GM18520 (cell line): ENCODE results near the gene GMDS.

Source experiments
- ATAC-seq: cut with Tn5 transposase; IDR thresholded peaks from one replicate; pipeline ENCODE4 v1.9.1; 2021; ENCODE audit not compliant: unreplicated experiment

The GMDS gene

DNA sequence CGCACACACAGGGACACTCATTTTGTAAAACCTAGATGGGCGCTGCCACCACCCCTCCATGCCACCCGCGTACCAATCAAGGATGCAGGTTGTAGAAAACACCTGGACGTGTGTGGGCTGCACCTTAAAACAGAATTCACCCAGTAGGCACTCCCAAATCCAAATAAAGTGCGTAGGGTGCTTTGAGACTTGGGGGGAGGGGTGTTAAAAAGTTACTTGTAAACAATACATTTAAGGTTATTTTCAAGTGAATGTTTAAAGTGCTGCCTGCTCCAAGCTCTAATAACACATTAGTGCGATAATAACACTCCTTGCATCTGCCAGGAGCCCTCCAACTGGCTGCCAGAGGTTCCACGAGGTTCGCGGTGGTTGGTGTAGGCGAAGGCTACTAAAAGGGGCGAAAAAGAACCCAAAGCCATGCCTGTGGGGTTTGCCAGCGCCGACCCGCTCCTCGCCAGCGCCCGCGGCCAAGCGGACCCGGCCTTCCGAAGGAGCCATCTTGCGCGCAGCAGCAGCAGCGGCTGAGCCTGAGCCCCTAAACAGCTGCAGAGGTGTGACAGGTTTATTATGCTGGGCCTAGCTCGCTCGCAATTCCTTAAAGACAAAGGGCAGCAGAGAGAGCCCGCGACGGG lies 624.2 kb downstream of the GMDS start:
- ATAC-seq, result no peak

DNA sequence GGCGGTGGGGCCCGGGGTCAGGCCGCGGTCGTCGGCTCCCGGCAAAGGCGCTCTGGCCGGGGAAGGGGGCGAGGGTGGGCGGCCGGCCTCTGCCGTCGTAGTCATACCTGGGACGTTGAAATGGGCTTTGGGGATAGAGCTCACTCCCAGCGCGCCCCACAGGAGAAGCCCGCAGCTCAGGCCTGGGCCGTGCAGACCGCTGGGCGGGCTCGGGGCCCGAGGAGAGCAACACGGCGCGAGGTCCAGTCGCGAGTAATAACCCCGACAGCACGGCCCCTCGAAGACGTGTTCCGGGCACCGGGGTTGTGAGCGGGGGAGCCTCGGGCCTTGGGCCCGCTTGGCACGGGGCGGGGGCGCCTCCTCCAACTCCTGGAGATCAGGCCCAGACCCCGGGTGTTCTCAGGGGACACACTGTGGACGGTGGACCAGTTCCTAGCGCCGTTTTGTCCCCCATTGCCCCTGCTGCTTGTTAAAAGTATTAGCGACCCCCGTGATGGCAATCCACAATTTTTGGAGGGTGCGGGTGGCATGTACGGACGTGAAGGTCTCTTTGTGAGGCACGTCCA lies 624.8 kb downstream of the GMDS start:
- no peak for ATAC-seq

DNA sequence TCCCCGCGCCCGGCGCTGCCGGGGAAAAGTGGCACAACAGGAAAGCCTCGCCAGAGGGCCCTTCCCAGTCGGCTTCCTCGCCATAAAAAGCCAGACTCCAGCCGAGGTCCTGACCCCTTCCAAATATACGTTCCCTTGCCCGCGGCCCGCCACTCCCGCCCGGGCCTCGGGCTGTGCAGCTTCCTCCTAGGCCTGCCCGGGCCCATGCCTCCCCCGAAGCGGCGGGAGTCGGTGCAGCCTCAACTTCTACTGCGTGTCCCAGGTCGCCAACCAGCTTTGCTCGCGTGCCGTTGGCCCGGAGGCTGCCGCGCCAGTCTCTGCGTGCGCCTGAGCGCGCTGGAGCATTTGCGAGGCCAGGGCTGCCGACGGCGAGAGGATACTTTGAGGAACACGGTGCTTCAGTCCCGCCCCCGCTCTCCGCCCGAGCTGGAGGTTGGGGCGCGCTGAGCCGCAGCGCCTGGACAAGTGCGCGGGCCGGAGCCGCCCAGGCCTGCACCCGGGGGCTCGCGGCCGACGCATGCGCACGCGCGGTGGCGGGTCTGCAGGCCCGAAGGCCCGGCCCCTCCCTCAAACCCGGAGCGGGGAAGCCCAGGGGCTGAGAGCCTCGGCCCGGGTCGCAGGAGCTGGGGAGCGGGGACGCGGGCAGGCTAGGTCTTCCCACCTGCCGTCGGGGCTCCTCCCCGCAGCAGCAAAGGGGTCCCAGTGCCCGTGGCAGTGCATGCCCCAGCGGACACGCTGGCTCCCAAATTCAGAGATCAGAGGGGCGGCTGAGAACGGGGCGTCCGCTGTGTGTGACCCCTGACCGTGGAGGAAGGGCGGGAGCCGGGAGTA lies 625.5 kb downstream of the GMDS start:
- no peak for ATAC-seq

DNA sequence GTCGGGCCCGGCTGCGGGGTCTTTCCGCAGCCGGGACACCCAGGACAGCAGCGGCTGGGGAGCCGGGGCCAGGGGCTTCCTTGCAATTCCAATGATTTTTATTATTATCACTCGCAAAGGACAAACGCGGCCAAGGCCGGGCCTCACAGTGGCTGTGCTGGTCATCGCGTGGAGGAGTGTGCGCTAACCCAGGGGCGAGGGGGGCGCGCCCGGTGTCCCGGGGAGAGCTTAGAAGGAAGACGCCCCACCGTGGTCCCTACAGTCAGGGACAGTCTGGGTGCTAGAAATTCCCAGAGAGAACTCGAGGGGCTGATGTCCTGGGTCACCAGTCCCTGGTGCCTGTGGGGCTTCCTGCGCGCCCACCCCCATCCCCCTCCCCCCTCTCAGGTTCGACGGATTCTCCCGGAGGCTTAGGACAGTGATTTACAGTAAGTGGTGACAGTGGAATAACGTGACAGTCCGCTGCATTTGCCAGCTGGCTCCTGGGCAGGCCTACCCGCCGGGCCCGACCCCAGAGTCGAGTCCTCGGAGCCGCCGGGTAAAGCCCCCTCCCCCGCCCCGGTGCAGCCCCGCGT lies 626.2 kb downstream of the GMDS start:
- ATAC-seq, result no peak

DNA sequence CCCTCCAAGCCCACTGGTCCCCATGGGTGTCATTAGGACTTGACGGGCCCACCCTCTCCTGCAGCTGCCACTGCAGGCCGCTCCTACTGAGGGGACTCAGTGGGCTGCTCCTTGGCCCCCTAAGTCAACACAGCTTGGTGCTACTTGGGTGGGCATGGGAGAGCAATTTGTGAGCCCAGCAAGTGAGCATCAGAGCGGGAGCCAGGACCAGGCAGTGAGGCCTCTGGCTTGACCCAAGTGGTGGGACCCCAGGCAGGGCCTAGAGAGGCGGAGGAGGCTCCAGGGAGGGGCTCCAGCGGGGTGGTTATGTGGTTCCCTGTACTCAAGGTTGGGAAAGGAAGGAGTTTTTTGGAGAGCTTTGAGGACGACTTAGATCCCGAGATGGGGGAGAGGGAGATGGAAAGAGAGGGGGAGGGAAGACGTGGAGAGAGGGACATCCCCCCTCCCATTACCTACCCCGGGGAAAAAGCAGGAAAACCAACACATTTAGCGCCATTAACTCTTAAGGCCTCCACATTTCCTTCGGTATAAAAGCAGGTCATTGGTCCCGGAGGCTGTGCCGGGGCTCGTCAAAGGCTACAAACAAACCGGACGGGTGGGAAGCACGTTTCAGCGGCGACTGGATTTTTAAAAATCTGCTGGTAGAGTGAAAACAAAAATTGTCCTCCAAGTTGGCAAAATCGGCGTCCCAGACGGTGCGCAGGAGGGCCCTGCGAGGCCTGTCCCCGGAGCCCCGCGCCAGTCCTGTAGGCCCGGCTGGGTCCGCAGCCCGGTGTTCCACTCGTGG lies 626.9 kb downstream of the GMDS start:
- no peak for ATAC-seq

DNA sequence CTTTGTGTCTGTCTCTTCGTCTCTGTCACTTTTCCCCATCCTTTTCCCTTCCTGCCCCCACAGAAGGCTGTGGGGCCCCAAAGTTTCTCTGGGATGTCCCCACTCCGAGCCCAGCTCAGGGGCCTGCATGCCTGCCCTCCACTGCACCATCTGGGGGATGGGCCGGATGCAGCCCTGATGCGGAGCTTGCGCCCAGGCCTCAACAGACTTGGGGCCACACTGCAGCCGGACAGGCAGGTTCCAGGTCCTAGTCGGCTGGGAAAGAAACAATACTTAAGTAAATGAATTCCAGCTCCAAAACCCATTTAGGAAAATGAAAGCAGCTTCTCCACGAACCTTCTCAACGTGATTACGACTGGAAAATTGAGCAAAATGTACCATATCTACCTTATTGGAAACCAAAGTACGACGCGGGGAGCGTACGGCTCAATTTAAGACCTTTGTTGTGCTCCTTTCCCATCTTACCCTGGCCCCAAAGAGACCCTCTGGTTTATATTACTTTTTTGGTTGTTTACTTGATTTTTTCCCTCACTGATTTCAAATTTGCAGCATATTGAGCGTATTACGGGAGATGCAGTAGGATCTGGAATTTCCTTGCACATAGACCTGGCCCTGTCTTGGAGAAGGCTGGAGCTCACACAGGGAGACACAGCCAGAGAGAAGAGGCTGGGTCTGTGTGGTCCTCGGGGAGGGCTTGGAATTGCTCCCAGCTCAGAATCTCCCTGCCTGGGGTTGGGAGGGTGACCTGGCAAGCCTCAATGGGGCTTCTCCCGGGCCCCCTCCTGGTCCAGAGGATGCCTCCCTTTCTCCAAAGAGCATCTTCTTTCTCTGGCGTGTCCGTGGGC lies 627.7 kb downstream of the GMDS start:
- no peak for ATAC-seq

DNA sequence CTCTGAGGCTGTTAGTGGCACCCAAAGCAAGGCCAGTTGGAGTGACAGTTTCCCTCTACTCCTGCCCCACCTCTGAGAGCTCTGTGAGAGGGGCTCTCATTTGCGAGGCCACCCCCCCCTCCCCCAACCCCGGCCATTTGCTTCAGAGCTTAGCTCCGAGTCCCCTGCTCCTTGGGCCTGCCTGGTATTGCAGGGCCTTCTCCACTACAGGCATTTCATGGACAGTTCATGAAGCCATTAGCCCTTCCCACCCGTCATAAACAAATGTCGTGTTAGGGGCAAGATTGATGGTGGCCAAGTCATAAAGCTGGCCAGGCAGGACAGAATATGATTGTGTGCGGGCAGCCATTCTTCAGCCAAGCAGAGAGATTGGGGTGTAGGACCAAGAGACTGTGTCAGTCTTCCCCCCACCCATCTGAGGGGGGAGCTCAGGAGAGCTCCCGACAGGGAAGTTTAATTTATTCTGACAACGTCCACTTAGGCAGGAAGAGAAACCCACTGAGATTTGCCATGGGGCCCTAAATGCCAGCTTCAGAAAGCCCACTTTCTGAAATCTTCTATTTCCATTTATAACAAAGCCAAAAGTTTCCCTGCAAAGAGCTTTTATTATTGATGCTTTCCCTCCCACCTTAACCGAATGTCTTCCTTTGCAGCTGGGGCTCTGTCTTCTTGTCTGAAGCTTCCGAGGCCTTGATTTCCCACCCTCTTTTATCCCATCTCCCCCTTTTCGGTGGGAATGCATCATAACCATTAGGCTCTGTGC lies 628.5 kb downstream of the GMDS start:
- ATAC-seq, result no peak

DNA sequence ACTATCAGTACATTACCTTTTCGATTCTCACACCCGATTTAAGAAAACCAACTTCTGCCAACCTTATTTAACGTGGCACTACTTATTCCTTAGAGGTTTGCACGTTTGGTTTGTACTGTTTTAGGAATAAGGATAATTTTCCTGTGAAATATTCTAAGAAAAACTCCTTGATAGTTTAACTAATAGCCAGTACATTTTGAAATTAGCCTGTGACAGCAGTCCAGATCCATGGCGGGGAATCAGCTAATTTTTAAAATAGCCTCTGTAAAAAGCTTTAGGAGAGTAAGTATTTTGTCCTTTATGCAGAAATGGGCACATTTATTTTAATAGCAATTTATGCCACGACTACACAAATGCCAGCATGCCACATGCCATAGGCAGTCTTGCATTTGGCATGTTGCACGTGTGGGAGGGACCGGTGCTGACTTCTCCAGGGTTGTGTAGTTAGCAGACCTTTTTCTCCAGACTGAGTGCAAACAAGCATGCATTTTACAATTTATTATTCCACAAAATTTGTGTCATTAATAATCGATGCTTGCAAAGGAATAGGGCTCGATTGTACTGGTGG lies 629.5 kb downstream of the GMDS start:
- ATAC-seq, result no peak

DNA sequence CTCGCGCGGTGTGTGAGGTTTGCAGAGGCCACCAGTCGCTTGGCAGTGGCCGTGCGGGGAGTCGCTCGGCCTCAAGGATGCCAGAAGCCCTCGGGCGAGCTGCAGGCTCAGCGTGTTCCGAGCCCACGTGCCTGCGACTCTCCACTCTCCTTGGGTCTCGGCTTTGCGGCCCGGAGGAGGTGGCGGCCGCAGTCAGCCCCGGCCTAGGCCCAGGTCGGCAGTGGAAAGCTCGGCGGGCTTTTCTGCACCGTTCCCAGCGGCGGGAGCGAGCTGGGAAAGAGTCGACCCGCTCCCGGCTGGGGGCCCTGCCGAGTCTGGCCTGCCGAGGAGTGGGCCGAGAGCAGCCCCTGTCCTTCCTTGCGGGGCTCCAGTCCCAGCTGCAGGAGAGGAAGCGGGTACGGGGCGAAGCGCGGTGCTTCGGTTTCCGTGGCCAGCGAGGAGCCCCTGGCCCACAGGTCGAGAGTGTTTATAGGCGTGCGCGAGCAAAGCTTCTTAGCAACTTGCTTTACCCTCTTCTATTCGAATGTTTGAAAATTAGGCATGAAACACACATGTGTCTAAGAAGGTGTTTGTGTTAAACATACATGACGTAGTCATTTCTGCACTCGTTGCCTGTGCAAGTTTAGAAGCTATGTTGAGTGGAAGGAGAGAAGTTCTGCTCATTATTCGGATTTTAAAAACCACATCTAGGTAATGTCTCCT lies 630.1 kb downstream of the GMDS start:
- no peak for ATAC-seq

DNA sequence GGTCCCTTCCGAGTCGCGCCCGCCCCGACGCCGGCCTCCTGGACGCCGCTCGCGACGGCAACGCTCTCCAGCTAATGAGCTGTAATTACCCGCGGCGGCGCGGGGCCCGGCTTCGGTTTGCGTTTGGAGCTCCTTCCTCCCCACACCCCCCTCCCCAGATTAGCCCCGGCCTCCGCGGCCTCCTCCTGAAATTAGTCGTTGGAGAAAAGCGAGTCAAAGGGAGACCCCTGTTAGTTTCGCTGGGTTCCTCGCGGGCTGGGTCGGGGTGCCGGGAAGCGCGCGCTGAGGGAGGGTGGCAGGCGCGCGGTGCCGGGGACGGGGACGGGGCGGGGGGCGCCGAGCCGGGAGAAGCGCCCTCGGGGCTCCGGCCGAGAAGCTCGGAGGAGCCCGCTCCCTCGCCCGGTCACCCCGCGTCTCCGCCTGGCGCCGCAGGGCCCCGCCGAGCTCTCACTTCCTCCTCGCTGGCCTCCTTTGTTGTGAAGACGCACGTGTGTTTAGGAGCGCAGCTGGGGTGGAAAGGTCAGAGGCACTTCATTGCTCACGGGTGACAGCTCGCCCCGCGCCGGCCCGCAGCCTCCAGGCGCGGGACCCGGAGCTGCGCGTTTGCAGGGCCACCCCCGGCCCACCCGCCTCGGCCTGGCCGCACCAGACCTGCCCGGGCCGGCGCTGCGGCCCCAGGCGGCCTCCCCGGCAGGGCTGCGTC lies 630.8 kb downstream of the GMDS start:
- no peak for ATAC-seq

DNA sequence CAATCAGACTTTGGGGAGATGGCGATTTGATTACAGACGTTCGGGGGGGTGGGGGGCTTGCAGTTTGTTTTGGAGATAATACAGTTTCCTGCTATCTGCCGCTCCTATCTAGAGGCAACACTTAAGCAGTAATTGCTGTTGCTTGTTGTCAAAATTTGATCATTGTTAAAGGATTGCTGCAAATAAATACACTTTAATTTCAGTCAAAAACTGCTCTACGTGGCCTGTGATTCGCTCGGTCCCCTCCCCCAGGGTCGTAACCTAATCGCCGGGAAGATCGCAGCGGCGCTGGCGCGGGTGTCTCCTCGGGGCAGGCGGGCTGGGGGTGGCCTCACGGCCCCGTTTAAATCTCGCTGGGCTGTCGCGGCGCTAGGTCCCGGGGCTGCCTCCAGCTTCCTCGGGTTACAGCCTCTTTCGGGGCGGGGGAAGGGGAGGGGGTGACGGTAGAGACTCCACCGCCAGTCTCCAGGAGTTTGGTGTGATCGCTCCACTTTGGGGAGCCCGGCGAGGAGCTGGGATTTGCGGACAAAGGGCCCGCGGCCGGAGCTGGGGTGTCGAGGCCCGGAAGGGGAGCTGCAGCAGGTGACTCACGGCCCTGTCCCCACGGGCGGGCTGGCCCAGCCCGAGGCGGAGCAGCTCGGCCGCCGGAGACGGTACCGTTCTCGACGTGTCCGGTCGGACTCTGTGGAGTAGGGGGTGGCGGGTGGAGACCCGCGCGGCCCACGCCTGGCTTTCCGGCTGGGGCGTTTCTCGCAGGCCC lies 631.5 kb downstream of the GMDS start:
- ATAC-seq, result no peak

DNA sequence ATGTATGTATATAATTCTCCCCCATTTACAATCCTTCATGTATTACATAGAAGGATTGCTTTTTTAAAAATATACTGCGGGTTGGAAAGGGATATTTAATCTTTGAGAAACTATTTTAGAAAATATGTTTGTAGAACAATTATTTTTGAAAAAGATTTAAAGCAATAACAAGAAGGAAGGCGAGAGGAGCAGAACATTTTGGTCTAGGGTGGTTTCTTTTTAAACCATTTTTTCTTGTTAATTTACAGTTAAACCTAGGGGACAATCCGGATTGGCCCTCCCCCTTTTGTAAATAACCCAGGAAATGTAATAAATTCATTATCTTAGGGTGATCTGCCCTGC lies 632.1 kb downstream of the GMDS start:
- ATAC-seq, result no peak

DNA sequence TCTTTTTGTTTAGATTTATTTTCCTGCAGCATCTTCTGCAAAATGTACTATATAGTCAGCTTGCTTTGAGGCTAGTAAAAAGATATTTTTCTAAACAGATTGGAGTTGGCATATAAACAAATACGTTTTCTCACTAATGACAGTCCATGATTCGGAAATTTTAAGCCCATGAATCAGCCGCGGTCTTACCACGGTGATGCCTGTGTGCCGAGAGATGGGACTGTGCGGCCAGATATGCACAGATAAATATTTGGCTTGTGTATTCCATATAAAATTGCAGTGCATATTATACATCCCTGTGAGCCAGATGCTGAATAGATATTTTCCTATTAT lies 632.5 kb downstream of the GMDS start:
- ATAC-seq, result no peak

DNA sequence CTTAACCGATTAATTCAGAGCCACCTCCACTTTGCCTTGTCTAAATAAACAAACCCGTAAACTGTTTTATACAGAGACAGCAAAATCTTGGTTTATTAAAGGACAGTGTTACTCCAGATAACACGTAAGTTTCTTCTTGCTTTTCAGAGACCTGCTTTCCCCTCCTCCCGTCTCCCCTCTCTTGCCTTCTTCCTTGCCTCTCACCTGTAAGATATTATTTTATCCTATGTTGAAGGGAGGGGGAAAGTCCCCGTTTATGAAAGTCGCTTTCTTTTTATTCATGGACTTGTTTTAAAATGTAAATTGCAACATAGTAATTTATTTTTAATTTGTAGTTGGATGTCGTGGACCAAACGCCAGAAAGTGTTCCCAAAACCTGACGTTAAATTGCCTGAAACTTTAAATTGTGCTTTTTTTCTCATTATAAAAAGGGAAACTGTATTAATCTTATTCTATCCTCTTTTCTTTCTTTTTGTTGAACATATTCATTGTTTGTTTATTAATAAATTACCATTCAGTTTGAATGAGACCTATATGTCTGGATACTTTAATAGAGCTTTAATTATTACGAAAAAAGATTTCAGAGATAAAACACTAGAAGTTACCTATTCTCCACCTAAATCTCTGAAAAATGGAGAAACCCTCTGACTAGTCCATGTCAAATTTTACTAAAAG lies 633.0 kb downstream of the GMDS start:
- ATAC-seq, result no peak

DNA sequence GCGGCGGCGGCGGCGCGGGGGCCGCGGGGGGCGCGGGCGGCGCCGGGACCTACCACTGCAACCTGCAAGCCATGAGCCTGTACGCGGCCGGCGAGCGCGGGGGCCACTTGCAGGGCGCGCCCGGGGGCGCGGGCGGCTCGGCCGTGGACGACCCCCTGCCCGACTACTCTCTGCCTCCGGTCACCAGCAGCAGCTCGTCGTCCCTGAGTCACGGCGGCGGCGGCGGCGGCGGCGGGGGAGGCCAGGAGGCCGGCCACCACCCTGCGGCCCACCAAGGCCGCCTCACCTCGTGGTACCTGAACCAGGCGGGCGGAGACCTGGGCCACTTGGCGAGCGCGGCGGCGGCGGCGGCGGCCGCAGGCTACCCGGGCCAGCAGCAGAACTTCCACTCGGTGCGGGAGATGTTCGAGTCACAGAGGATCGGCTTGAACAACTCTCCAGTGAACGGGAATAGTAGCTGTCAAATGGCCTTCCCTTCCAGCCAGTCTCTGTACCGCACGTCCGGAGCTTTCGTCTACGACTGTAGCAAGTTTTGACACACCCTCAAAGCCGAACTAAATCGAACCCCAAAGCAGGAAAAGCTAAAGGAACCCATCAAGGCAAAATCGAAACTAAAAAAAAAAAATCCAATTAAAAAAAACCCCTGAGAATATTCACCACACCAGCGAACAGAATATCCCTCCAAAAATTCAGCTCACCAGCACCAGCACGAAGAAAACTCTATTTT lies 633.7 kb downstream of the GMDS start:
- no peak for ATAC-seq

DNA sequence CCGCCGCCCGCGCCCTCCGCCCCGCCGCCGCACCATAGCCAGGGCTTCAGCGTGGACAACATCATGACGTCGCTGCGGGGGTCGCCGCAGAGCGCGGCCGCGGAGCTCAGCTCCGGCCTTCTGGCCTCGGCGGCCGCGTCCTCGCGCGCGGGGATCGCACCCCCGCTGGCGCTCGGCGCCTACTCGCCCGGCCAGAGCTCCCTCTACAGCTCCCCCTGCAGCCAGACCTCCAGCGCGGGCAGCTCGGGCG lies 634.2 kb downstream of the GMDS start:
- no peak for ATAC-seq
